Tibial nerve (tissue), 4 donors: ENCODE data around the gene TBX1. TPM values are rescaled to one million over a fixed set of nuclear protein-coding genes. Genes with fewer than 3 reads are reported as not detected.

Source experiments
- DNase-seq, 2 donors: peaks; one replicate each; pipeline ENCODE4 v3.0.0-alpha.2; 2019; ENCODE audit warnings: low spot score in 2 of 2
- H3K27ac ChIP-seq, 4 donors: fragments of 200-600 bp; sonication (generic) in 3 of 4; one replicate each; pipeline ENCODE4 v1.5.1; 2017 to 2019; ENCODE audit warnings: mild to moderate bottlenecking in 1 of 4
- H3K27me3 ChIP-seq, 2 donors: fragments of 200-600 bp; sonication (generic) in 1 of 2; one replicate each; pipeline versions ENCODE4 v1.5.1 to v1.6.0; 2017 to 2019
- H3K36me3 ChIP-seq, 3 donors: fragments of 200-600 bp; sonication (generic); one replicate each; pipeline ENCODE4 v1.5.1; 2018 to 2019
- H3K4me1 ChIP-seq, 4 donors: fragments of 200-600 bp; sonication (generic) in 3 of 4; one replicate each; pipeline ENCODE4 v1.5.1; 2017 to 2019
- H3K4me3 ChIP-seq, 4 donors: fragments of 200-600 bp; sonication (generic) in 3 of 4; one replicate each; pipeline ENCODE4 v1.5.1; 2017 to 2019; ENCODE audit warnings: mild to moderate bottlenecking in 1 of 4, moderate library complexity in 1 of 4
- H3K9me3 ChIP-seq, 4 donors: fragments of 200-600 bp; sonication (generic) in 3 of 4; one replicate each; pipeline ENCODE4 v1.5.1; 2017 to 2019
- EP300 ChIP-seq, 2 donors: sonication (generic); formaldehyde crosslinking; IDR thresholded peaks; one replicate each; pipeline ENCODE4 v1.6.1; 2017; ENCODE audit warnings: antibody characterized with exemption in 2 of 2, mild to moderate bottlenecking in 1 of 2
- POLR2A ChIP-seq, 2 donors: fragments of 450-650 bp; IDR thresholded peaks; one replicate each; pipeline ENCODE4 v1.6.1; 2017; ENCODE audit warnings: antibody characterized with exemption in 2 of 2, mild to moderate bottlenecking in 2 of 2, moderate library complexity in 2 of 2
- WGBS, 2 donors: methylation state at CpG; one replicate each; pipeline ENCODE4 v1.1.5; 2018; 5-methylcytosine and 5-hydroxymethylcytosine counted together
- total RNA-seq, 4 donors: library from RNA; depleted of rRNA; stranded (reverse); fragments of >200 nt; gene quantifications; one replicate each; pipeline ENCODE4 v1.1.0, GENCODE V29; 2016
- TF ChIP-seq, protein P1 (sequence below), 5 experiments: fragments of 200-600 bp in 3 of 5; fragments of 450-650 bp in 2 of 5; sonication (generic) in 3 of 5; IDR thresholded peaks; one replicate each; pipeline ENCODE4 v1.5.1; 2016 to 2019; ENCODE audit warnings: antibody characterized with exemption in 5 of 5, mild to moderate bottlenecking in 3 of 5, moderate library complexity in 2 of 5

The TBX1 gene
- total RNA-seq: 1 to 10 TPM in 3 of 4 donors, under 1 TPM in 1; 0.42 to 3.6 (median 2.6) TPM

DNA sequence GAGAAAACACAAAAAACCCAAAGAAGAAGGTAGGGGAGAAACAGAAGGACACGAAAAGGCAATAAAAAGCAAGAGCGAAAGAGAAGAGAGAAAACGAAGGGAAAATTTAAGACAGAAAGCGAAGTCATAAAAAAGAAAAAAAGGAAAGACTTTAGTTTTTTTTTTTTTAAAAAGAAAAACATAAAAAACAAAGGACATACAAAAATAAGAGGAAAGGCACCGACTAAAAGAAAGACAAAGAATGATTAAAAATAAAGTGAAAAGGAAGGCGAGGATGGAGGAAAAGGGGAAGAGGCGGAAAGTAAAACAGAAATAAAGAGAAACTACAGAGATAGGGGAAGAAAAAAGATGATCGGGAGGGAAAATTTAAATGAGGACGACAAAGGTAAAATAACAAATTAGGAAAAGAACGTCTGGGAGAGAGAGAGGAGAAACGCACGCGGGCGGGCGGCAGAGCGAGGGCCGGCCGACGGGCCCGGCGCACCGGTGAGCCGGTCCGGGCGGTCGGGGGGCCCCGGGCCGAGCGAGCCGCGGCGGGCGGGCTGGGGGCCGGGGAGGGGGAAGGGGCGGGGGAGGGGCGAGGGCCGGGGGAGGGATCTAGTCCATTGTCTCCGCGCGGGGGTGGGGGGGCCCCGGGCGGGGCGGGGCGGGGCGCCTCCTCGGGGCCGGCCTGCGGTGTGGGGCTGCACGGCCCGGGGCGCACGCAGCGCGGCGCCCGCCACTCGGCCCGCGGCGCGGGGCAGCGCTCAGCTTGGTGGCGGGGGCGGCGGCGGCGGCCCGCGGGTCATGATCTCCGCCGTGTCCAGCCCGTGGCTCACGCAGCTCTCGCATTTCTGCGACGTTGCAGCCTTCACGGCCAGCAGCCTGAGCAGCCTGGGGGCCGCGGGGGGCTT is at the start of gene TBX1:
TSS of gene TBX1 (plus strand) at position 721 of the 893 bp plus-strand sequence. CDS start at position 787, 66 bp downstream.
- 4 to 9% methylated on average over 18 to 64 of the region's 79 CpGs for WGBS, 2 donors
- DNase-seq: no peak
- Histone ChIP-seq H3K27ac (no peak within 1 kb of the TSS), H3K9me3 (no peaks in the 10 kb centered on the region), H3K27me3 (peaks cover 0 to 88% of the 10 kb centered on the region in 2 donors), H3K4me3 (peak within 1 kb of the TSS in 1 of 4 donors; percentile 44), H3K36me3 (no peaks in the 10 kb centered on the region), H3K4me1 (peaks cover 0 to 51% (median 21%) of the 10 kb centered on the region in 4 donors)
- no peak for TF ChIP-seq EP300 (IDR thresholded peaks at IDR 0.05)
- TF ChIP-seq POLR2A (IDR thresholded peaks at IDR 0.05): no peak
- TF ChIP-seq, protein P1, sequence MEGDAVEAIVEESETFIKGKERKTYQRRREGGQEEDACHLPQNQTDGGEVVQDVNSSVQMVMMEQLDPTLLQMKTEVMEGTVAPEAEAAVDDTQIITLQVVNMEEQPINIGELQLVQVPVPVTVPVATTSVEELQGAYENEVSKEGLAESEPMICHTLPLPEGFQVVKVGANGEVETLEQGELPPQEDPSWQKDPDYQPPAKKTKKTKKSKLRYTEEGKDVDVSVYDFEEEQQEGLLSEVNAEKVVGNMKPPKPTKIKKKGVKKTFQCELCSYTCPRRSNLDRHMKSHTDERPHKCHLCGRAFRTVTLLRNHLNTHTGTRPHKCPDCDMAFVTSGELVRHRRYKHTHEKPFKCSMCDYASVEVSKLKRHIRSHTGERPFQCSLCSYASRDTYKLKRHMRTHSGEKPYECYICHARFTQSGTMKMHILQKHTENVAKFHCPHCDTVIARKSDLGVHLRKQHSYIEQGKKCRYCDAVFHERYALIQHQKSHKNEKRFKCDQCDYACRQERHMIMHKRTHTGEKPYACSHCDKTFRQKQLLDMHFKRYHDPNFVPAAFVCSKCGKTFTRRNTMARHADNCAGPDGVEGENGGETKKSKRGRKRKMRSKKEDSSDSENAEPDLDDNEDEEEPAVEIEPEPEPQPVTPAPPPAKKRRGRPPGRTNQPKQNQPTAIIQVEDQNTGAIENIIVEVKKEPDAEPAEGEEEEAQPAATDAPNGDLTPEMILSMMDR (IDR thresholded peaks at IDR 0.05): no peak

DNA sequence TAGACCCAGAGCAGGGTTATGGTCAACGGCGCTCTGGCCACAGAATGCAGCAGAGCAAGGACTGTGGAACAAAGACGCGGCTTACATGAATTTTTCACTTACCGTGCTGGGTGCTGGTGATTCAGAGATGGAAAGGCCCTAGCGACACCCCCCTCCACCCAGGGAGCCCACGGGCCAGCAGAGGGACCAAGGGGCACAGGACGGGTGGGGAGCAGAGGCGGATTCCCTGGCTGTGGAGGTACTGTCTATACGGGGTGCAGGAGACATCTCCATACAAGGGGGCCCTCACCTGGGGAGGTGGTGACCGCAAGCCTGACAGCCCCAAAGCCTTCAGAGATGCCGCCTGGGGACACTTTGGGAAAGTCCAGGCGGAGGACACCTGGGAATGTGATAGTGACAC is 47.3 kb upstream of the TBX1 start:
- H3K4me1 ChIP-seq: peaks cover 0 to 38% (median 12%) of the 10 kb centered on the region in 4 donors
- no peaks in the 10 kb centered on the region for H3K9me3 ChIP-seq
- no peak overlapping the region for H3K27ac ChIP-seq
- WGBS, 2 donors: 90 to 91% methylated on average over 13 of the region's 13 CpGs
- no peak for TF ChIP-seq EP300 (IDR thresholded peaks at IDR 0.05)
- TF ChIP-seq POLR2A (IDR thresholded peaks at IDR 0.05): no peak
- TF ChIP-seq, protein P1 (IDR thresholded peaks at IDR 0.05): no peak
- no peak overlapping the region for H3K4me3 ChIP-seq
- no peaks in the 10 kb centered on the region for H3K36me3 ChIP-seq
- peaks cover 0 to 12% of the 10 kb centered on the region in 2 donors for H3K27me3 ChIP-seq
- DNase-seq: no peak

DNA sequence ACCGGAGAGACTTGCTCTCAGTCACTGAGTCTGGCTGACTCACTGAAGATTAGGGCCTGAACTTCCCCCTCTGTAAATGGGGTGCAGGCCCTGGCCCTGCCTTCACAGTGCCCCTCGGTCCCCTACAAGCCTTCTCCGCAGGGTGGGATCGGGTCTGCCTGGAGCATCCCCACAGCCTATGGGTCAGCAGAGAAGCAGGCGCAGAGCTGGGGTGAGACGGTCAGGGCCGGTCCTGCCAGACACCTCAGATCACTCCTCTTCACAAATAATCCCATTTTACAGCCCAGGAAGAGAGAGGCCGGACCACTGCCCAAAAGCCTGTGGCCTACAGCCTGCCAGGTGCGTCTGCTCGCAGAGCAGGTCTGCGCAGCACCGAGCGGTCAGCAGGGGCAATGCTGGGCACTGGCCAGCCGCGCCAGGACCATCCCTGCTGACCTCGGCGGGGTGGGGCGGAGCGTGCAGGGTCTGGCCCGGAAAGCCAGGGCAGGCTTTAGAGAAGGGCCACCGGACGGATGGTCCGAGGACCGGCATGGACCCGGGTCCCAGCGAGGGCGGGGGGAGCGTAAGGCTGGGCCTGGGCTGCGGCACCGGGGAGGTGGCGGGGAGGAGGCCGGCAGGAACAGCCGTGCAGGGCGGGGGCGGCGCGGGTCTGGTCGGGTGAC is 46.8 kb upstream of the TBX1 start:
- Histone ChIP-seq H3K36me3 (no peaks in the 10 kb centered on the region), H3K4me1 (peaks cover 0 to 41% (median 15%) of the 10 kb centered on the region in 4 donors), H3K4me3 (peak overlapping the region; percentile 22 to 73 (median 32)), H3K27me3 (peaks cover 0 to 12% of the 10 kb centered on the region in 2 donors), H3K9me3 (no peaks in the 10 kb centered on the region), H3K27ac (peak overlapping the region in 2 of 4 donors; percentile 22 to 42)
- 0 to 31% methylated on average over 1 to 30 of the region's 38 CpGs for WGBS, 2 donors
- DNase-seq: no peak
- TF ChIP-seq EP300 (IDR thresholded peaks at IDR 0.05) (no peak), POLR2A (IDR thresholded peaks at IDR 0.05) (no peak)
- TF ChIP-seq, protein P1 (IDR thresholded peaks at IDR 0.05): no peak

DNA sequence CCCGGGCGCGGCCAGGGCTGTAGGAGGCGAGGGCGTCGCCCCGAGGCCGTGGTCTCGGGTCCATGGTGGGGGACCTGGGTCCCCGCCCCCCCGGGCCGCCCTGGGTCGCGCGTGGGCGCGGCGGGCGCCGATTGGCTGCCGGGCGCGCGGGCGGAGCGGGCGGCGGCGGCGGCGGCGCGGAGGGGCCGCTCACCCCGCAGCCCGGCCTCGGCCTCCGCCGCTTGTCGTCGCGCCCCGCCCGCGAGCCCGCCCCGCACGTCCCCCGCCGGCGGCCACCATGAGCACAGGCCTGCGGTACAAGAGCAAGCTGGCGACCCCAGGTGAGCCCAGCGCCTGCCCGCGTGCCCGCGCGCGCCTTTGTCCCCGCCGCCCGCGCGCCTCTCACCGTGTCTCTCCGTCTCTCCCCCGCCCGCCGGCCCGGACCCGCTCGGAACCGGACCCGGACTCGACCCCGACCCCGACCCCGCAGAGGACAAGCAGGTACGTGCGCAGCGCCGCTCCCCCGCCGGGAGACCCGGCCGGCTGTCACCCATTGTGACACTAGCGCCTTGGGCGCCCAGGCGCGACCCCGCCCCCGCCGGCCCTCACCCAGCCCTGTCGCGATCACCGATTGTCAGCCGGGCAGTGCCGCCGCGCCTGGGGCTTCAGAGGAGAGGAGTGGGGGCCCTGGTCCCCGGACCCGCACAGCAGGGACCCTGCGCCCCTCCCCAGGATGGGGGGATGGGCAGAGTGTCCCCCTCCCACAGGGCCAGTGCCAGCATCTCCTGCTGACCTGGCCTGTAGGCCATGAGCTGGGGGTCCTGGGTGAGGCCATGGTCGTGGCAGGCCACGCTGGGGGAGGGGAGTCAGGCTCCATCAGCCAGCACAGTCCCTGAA is 46.0 kb upstream of the TBX1 start, which contains the start of gene SEPTIN5:
TSS of gene SEPTIN5 (plus strand) at position 192 of the 876 bp plus-strand sequence. CDS start at position 278, 86 bp downstream.
- H3K27ac ChIP-seq: peak within 1 kb of the TSS in 2 of 4 donors; percentile 42 to 60
- 1 to 3% methylated on average over 20 to 60 of the region's 106 CpGs for WGBS, 2 donors
- TF ChIP-seq EP300 (IDR thresholded peaks at IDR 0.05) (no peak), POLR2A (IDR thresholded peaks at IDR 0.05) (no peak)
- TF ChIP-seq, protein P1 (IDR thresholded peaks at IDR 0.05): no peak
- peak within 1 kb of the TSS; percentile 35 to 73 (median 38) for H3K4me3 ChIP-seq
- no peaks in the 10 kb centered on the region for H3K36me3 ChIP-seq
- peaks cover 0 to 12% of the 10 kb centered on the region in 2 donors for H3K27me3 ChIP-seq
- DNase-seq: no peak
- H3K4me1 ChIP-seq: peaks cover 0 to 41% (median 17%) of the 10 kb centered on the region in 4 donors
- H3K9me3 ChIP-seq: no peaks in the 10 kb centered on the region
